Measurements from ENCODE around the gene CACNA1F.
"Not testable (repeated sequence)": the region's sequence is repeated elsewhere in the genome, so short reads cannot be mapped to it uniquely, and the experiment has no call there.

Gene CACNA1F

GRCh38 chrX:49177873-49178480, 55.2 kb downstream of the CACNA1F start:
- in situ Hi-C loops (cut with MboI; ENCODE audit: low sequenced_read_pairs), result no loop called here

DNA sequence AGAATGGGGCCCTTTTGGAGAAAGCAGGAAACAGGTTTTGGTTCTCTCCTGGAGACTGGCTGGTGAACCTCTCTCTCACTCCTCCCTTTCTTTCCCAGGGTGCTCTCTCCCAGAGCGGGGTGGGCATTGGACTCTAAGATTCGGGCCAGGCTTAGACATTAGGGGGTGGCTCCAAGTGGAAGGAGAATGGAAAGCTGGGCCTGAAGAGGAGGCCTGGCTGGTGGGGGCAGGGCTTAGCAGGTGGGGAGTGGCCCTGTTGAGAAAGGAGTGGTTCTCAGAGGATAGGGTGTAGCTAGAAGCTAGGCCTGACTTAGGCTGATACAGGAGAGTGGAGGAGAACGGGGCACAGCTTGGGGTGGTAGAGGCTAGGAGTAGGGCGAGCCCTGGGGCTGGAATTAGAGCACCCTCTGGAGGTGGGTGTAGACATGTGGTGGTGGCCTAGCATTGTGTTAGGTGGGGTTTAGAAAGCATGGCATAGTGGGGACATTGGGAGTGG, 55.8 kb downstream of the CACNA1F start:
- in situ Hi-C loops (cut with MboI; ENCODE audit: low sequenced_read_pairs), result no loop called here

GRCh38 chrX:49176421-49177326, 56.5 kb downstream of the CACNA1F start:
- in situ Hi-C loops (cut with MboI; ENCODE audit: low sequenced_read_pairs), result no loop called here

GRCh38 chrX:49175435-49176274, 57.5 kb downstream of the CACNA1F start:
- in situ Hi-C loops (cut with MboI; ENCODE audit: low sequenced_read_pairs), result no loop called here

- in situ Hi-C loops (cut with MboI; ENCODE audit: low sequenced_read_pairs), result no loop called here
These were observed 58.4 kb downstream of the CACNA1F start for GRCh38 chrX:49174723-49175122.

DNA sequence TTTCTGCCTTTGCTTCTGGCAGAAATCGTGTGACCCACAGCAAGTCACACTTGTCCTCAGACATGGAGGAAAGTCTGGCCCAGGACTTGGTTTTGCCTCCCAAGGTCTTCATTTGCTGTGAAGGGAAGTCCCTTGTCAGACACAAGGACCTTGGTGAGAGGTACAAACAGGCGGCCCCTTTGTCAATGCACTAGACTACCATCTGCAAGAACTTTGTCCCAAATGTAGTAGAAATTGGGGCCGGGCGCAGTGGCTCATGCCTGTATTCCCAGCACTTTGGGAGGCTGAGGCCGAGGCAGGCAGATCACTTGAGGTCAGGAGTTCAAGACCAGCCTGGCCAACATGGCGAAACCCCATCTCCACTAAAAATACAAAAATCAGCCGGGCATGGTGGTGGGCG, 59.6 kb downstream of the CACNA1F start:
- in situ Hi-C loops (cut with MboI; ENCODE audit: low sequenced_read_pairs), result not testable (repeated sequence)

GRCh38 chrX:49172280-49172780, 60.8 kb downstream of the CACNA1F start:
- in situ Hi-C loops (cut with MboI; ENCODE audit: low sequenced_read_pairs), result no loop called here

DNA sequence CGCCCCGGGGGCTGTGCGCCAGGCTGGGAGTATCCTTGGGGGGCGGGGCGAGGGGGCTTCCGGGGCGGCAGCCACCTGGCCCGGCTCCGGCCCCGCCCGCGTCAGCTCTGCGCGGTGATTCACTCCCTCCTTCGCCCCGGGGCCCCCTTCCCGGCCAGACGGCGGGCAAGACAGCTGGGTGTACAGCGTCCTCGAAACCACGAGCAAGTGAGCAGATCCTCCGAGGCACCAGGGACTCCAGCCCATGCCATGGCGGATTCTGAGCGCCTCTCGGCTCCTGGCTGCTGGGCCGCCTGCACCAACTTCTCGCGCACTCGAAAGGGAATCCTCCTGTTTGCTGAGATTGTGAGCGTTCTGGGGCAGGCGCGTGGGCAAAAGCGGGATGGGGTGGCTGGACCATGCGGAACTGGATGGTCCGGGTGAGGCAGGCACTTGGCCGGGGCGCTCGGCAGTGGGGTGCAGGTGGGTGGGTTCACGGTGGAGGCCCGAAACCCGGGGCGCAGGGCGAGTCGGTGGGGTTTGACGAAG, 61.3 kb downstream of the CACNA1F start, which contains the start of gene PLP2:
PLP2 (plus strand) TSS at position 147 of the 528 bp plus-strand sequence; CDS start at position 250, 103 bp downstream.
- in situ Hi-C loops (cut with MboI; ENCODE audit: low sequenced_read_pairs), result no loop called here

- in situ Hi-C loops (cut with MboI; ENCODE audit: low sequenced_read_pairs), result no loop called here
These were observed 65.4 kb downstream of the CACNA1F start for GRCh38 chrX:49167740-49168108.

DNA sequence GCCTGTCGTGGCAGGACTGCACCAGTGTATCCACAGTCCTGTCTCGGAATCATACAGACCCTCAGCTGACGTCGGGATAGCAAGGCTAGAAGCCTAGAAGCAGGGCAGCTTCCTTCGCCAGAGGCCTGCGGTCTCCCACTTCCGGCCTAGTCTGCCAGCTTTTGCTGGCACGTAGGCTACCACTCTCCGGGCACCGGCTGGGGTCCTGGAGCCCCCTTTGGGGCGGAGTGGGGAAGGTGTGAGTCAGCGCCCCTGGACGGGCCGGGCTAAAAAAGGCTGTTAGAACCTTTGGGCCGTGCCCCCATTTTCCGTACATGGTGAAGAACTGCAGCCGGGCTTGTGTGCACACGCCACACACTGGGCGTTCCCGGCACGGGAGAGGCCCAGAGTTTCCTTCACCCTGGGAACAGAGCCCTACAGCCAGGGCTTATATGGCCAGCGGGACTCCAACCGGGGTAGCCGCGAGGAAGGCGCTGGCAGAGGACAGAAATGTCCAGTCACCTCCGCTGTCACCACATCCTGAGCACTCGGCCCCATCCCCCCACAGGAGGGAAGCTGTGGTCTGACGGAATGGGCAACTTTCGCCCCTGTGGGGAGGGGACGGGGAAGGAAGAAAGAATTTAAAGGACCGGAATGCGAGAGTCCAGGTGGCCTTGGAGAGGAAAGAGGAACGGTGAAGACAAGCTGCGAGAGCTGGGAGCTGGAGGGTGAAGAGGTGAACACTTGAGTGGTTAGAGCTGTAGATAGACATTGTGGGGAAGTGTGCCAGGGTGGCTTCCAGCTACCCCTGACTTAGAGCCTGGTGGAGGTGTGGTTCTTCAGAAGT, 66.0 kb downstream of the CACNA1F start:
- in situ Hi-C loops (cut with MboI; ENCODE audit: low sequenced_read_pairs), result no loop called here

DNA sequence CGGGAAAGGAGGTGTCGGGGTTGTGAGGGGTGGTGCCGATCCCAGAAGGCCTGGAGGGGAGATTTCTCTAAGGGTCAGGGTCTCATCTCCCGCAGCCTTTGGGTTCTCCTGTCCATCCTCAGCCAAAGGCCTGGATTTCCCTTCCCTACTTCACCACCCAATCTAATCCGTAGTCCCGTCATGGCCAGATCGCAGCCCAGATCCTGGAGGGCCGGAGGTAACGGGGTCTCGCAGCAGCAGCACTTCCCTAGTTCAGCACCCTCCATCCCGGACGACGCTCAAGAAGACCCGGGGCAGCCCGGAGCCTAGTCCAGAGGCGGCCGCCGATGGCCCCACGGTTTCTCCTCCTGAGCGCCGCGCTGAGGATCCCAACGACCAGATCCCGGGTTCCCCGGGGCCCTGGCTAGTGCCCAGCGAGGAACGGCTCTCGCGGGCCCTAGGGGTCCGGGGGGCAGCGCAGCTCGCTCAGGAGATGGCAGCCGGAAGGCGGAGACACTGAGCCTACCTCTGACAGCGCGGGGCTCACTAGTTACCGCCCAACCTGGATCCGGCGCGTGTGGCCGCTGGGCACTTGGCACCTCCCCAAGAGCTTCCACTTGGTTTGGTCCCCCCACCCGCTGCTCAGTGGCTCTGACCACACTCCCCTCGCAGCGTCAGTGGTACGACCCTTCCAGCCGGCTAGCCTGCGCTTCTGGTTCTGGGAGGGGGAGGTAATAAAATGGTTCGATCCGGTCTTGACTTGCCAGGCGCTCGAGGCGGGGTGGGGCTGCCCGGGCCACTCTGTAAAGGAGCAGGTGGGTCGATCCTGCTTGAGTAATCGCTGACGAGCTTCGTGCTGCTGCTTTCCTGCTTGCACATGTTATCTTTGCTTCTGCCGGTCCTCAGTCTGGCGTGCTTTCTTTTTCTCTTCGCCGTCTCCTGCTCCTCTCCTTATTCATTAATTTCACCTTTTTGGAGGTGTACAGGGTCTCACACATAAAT, 66.9 kb downstream of the CACNA1F start:
- in situ Hi-C loops (cut with MboI; ENCODE audit: low sequenced_read_pairs), result no loop called here

GRCh38 chrX:49164589-49165360, 68.4 kb downstream of the CACNA1F start:
- in situ Hi-C loops (cut with MboI; ENCODE audit: low sequenced_read_pairs), result no loop called here

DNA sequence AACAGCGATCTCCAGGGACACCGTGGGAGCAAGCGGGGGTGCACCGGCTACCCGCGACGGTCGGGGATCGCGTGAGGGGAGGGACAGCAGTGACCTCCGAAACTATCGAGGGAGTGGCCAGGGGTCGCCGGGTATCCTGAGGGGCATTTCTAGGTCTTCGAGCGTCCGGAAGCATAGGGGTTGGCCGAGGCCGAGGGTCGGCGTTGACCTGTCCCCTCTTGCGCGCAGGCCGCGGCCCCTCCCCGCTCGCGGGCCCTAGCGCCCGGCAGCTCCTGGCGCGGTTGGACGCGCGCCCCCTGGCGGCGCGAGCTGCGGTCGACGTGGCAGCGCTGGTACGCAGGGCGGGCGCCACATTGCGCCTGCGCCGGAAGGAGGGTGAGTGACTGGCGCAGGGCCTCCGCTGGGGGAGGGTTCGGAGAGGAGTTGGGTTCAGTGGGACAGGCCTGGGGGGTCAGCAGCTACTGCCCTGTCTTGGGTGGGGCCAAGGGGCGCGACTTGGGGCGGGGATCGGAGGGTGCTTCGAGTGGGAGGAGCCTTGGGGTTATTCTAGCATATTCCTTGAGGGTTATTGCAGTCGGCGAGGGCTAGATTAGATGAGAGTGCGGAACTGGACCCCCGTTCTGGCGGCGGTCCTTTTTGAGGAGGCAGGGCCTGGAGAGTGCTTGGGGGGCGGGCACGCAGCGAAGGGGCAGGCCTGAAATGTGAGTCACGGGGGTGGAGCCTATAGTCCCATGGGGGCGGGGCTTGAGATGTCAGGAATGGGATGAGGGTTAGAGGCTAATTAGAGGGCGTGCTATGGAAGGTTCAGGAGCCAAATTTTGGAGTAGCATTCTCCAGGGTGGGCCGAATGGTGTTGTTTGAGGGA, 69.4 kb downstream of the CACNA1F start:
- in situ Hi-C loops (cut with MboI; ENCODE audit: low sequenced_read_pairs), result no loop called here

DNA sequence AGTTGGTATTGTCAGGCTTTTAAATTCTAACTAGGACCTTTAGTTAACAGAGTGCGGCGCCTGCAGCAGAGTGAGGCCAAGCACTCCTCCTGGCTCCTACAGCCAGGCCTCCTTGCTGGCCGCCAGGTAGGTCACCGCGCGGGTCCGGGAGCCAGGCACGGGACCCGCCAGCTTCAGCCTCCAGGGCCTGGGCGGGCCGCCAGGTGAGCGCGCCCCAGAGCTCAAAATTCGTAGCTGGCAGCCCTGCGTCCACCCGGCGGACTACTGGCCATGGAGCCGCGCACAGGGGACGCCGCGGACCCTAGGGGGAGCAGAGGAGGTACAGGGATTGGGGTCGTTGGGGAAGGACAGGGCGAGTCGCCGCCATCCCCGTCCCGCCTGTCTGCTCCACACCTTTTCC, 70.5 kb downstream of the CACNA1F start, which contains the start of gene MAGIX:
MAGIX (plus strand) TSS at position 139 of the 400 bp plus-strand sequence; CDS start at position 271, 132 bp downstream.
- in situ Hi-C loops (cut with MboI; ENCODE audit: low sequenced_read_pairs), result no loop called here

- in situ Hi-C loops (cut with MboI; ENCODE audit: low sequenced_read_pairs), result no loop called here
These were observed 71.5 kb downstream of the CACNA1F start for GRCh38 chrX:49161632-49162031.

GRCh38 chrX:49160908-49161307, 72.2 kb downstream of the CACNA1F start:
- in situ Hi-C loops (cut with MboI; ENCODE audit: low sequenced_read_pairs), result no loop called here

DNA sequence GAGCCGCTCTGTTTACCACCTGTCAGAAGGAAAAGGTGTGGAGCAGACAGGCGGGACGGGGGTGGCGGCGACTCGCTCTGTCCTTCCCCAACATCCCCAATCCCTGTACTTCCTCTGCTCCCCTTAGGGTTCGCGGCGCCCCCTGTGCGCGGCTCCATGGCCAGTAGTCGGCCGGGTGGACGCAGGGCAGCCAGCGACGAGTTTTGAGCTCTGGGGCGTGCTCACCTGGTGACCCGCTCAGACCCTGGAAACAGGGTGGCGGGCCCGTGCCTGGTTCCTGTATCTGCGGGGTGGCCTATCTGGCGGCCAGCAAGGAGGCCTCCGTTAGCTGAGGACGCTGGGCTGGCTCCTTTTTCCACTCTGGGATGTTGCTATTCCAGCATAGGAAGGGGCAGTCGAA, 75.9 kb downstream of the CACNA1F start:
- in situ Hi-C loops (cut with MboI; ENCODE audit: low sequenced_read_pairs), result no loop called here

Data from HL-60/S4 (cell line).